Immature natural killer cell (primary cell): ENCODE measurements around the gene SUN3. TPM values are rescaled to one million over a fixed set of nuclear protein-coding genes. Genes with fewer than 3 reads are reported as not detected.

ENCODE experiments used
- DNase-seq, 3 donors: peaks; one replicate each; pipeline ENCODE4 v3.0.0; 2022; ENCODE audit warnings: mixed read lengths in 1 of 3
- H3K27ac Mint-ChIP-seq, 6 donors: one replicate each; pipeline ENCODE4 v1.8.0; 2020; ENCODE audit warnings: mixed read lengths in 6 of 6, mild to moderate bottlenecking in 5 of 6, inconsistent platforms in 4 of 6, moderate library complexity in 3 of 6
- H3K27me3 Mint-ChIP-seq, 3 donors: one replicate each; pipeline ENCODE4 v1.8.0; 2020 to 2021; ENCODE audit warnings: low read depth in 3 of 3, mild to moderate bottlenecking in 3 of 3, mixed read lengths in 3 of 3, moderate library complexity in 3 of 3, inconsistent platforms in 1 of 3
- H3K36me3 Mint-ChIP-seq, 3 donors: one replicate each; pipeline ENCODE4 v1.8.0; 2020; ENCODE audit warnings: mixed read lengths in 3 of 3, inconsistent platforms in 2 of 3, mild to moderate bottlenecking in 2 of 3
- H3K4me1 Mint-ChIP-seq, 2 donors: one replicate each; pipeline ENCODE4 v1.8.0; 2020; ENCODE audit warnings: inconsistent platforms in 2 of 2, mild to moderate bottlenecking in 2 of 2, mixed read lengths in 2 of 2, moderate library complexity in 1 of 2
- H3K4me3 Mint-ChIP-seq, 5 donors: one replicate each; pipeline ENCODE4 v1.8.0; 2020; ENCODE audit warnings: mild to moderate bottlenecking in 5 of 5, mixed read lengths in 5 of 5, inconsistent platforms in 3 of 5, moderate library complexity in 3 of 5
- H3K9me3 Mint-ChIP-seq, 6 donors: one replicate each; pipeline ENCODE4 v1.8.0; 2020; ENCODE audit warnings: mild to moderate bottlenecking in 6 of 6, mixed read lengths in 6 of 6, inconsistent platforms in 4 of 6, moderate library complexity in 3 of 6
- polyA plus RNA-seq, 3 donors: library from polyadenylated mRNA; unstranded; fragments of 300-500 nt; fragmentation: Illumina TruSeq; gene quantifications; one replicate each; pipeline ENCODE4 v1.2.3, GENCODE V29; 2021

Gene SUN3
- polyA plus RNA-seq, 3 donors from 2014 or later = not detected

DNA sequence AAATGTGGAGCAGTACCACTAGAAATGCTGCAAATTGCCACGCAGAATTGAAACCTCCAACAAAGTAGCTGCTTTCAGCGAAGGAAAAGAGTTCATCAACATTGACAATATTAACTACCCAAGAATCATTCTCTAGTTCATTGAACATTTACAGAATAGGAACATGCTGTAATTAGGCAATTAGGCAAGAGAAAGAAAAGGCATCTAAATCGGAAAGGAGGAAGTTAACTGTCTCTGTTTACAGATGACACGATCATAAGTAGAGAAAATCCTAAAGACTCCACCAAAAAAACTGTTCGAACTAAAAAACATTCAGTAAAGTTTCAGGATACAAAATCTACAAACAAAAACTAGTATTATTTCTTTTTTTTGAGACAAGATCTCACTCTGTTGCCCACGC, 71.8 kb downstream of the SUN3 start:
- Mint-ChIP-seq H3K4me1 (no peaks in the 10 kb centered on the region), H3K27ac (no peak overlapping the region), H3K4me3 (no peak overlapping the region), H3K27me3 (no peaks in the 10 kb centered on the region), H3K36me3 (peaks cover 31 to 35% (median 34%) of the 10 kb centered on the region in 3 donors), H3K9me3 (no peaks in the 10 kb centered on the region)
- no peak for DNase-seq

DNA sequence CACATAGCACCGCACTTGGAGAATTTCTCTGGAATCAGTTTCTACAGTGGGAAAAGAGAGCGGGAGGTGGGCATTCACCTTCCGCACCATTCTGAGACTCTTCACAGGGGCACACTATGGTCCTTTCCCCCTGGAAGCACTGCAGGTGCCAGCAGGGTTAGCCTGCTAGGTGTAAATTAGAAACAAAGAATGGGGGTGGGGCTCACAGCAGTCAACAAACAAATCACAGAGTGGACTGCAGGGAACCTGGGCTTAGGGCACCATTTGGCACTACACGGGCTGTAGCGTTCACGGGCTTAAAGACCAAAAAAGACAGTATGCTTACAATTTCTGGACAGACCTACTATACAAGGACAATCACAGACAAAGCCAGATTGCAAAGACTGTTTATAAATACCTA, 72.7 kb downstream of the SUN3 start:
- Mint-ChIP-seq H3K27me3 (no peaks in the 10 kb centered on the region), H3K4me1 (no peaks in the 10 kb centered on the region), H3K4me3 (no peak overlapping the region), H3K27ac (no peak overlapping the region), H3K36me3 (peaks cover 25 to 28% (median 27%) of the 10 kb centered on the region in 3 donors), H3K9me3 (no peaks in the 10 kb centered on the region)
- DNase-seq = no peak

DNA sequence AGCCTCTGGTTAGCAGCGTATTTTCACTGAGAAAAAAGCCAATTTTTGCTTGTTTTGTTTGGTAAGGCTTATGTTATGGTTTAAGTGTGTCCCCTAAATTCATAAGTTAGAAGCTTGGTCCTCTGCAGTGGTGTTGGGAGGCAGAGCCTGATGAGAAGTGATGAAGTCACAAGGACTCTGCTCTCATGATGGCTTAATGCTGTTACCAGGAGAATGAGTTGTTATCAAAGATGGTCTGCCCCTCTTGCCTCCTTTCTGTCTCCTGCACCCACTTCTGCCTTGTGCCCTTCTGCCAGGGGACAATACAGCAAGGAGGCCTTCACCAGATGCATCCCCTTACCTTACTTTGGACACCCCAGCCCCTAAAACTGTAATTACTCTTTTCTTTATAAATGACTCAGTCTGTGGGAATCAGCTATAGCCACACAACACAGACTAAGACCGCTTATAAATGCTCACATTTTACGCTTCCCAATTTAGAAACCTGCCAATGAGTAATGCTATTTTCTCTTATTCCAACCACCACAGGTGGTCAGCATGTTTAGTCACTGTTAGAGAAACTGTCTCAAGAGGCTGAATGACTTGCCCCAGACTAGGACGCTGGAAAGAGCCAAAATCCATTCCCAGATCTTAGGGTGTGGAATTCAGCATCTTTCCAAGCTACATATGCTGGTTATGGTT, 74.5 kb downstream of the SUN3 start:
- Mint-ChIP-seq H3K9me3 (no peaks in the 10 kb centered on the region), H3K4me3 (no peak overlapping the region), H3K27me3 (peaks cover 0 to 1% (median 0%) of the 10 kb centered on the region in 3 donors), H3K27ac (peak overlapping the region in 2 of 6 donors; percentile 41 to 68), H3K36me3 (peaks cover 18 to 21% (median 20%) of the 10 kb centered on the region in 3 donors), H3K4me1 (no peaks in the 10 kb centered on the region)
- DNase-seq = no peak

DNA sequence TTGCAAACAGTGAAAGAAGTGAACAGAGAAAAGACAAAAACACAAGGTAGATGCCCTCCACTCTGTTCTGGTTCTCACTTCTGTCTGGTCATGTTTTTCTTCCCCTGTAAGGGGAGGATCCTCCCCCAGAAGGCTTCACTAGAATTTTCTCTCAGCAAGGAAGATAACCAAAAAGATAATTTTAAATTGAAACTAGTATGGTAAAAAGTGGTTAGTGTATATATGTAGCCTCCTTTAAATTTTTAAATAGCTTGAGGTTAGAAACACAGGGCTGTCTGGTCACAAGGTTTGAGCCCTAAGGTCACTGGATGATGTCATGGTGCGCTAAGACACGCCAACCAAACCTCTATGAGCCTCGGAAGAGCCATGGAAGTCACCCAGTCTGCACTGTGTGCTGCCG, 75.1 kb downstream of the SUN3 start:
- Mint-ChIP-seq H3K27me3 (peaks cover 0 to 1% (median 0%) of the 10 kb centered on the region in 3 donors), H3K27ac (peak overlapping the region in 2 of 6 donors; percentile 13 to 49), H3K9me3 (no peaks in the 10 kb centered on the region), H3K4me3 (no peak overlapping the region), H3K36me3 (peaks cover 18 to 21% (median 20%) of the 10 kb centered on the region in 3 donors), H3K4me1 (no peaks in the 10 kb centered on the region)
- no peak for DNase-seq

DNA sequence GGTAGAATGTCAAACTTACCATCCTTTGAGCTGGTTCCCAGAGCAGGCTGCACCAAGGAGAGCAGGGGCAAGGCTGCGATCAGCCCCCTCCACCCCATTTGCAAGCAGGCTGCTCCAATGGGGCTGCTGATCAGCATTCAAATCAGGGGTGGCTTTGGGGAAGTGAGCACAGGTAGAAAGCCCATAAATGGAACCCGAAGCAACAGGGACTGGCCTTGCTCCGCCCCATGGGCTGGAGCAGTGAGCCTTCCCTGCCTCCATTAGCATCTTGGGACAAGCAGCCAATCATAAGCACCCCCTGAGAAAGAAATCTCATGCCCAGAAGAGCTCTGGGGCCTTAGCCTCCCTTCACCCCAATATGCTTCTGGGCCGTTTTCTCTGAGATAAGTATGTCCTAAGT, 76.7 kb downstream of the SUN3 start:
- no peaks in the 10 kb centered on the region for H3K9me3 Mint-ChIP-seq

DNA sequence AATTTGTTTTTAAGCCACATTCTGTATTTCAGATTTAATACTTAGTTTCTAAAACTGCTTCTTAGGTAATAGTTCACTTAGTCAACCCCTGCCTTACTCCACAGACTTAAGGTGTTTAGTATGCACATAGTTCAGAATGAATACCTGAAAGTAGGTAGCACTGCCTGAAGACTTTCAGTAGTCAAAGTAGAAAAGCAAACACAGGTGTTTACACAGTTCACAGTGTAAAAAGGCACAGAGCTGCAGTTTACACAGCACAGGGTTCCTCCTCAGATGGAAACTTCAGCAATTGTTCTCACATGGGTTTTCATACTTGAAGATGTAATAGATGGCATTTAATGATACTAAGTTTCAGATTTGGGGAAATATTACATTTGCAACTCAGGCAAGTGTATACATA, 77.5 kb downstream of the SUN3 start:
- Mint-ChIP-seq H3K4me3 (no peak overlapping the region), H3K36me3 (peaks cover 9 to 10% (median 10%) of the 10 kb centered on the region in 3 donors), H3K27ac (peak overlapping the region in 1 of 6 donors; percentile 3), H3K9me3 (no peaks in the 10 kb centered on the region), H3K4me1 (no peaks in the 10 kb centered on the region), H3K27me3 (peaks cover 0 to 4% (median 2%) of the 10 kb centered on the region in 3 donors)
- no peak for DNase-seq

More for the DNA sequence above, 76.7 kb downstream of the SUN3 start:
- Mint-ChIP-seq H3K4me3 (no peak overlapping the region), H3K27ac (no peak overlapping the region), H3K36me3 (peaks cover 10 to 15% (median 13%) of the 10 kb centered on the region in 3 donors), H3K4me1 (no peaks in the 10 kb centered on the region), H3K27me3 (peaks cover 0 to 3% (median 2%) of the 10 kb centered on the region in 3 donors)
- no peak for DNase-seq

DNA sequence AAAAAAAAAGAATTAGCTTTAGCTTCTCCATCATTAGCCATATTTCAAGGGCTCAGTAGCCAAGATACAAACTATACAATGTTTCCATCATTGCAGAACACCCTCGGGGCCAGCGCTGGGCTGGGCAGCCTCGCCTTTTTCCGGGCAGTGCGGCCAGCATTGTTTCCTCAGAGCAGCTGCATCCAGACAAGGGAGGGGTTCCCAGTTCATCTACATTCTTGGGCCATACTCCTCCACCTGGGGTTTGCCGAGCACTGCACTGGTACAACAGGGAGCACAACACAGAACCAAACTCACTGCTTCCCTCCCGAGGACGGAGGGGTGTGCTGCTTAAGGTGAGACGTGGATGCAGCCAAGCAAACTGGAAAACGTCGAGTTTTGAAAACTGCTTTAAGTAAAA, 78.2 kb downstream of the SUN3 start:
- Mint-ChIP-seq H3K4me3 (no peak overlapping the region), H3K4me1 (no peaks in the 10 kb centered on the region), H3K27ac (no peak overlapping the region), H3K27me3 (peaks cover 0 to 6% (median 2%) of the 10 kb centered on the region in 3 donors), H3K36me3 (peaks cover 7 to 10% (median 8%) of the 10 kb centered on the region in 3 donors), H3K9me3 (no peaks in the 10 kb centered on the region)
- DNase-seq = no peak

DNA sequence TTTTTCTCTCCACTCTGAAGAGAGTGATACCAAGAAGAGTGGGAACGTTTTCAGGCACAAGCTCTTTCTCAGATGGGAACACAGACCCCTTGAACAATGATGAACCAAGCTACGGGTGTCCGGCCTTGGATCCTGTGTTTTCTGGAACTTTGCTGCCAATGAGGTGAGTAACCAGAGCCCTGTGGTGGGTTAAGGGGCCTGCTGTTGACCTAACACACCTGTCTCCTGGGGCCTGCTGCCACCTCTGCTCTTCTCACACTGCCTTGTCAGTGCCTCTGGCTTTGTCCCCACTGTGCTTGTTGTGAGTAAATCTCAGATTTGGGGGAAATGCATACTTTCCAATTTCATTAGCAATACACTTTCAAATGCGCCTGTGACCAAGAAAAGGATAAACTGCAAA, 79.2 kb downstream of the SUN3 start:
- H3K4me1 Mint-ChIP-seq = no peaks in the 10 kb centered on the region
- H3K4me3 Mint-ChIP-seq = no peak overlapping the region
- DNase-seq = no peak
- peaks cover 0 to 6% (median 2%) of the 10 kb centered on the region in 3 donors for H3K27me3 Mint-ChIP-seq
- no peaks in the 10 kb centered on the region for H3K9me3 Mint-ChIP-seq
- H3K27ac Mint-ChIP-seq = no peak overlapping the region
- H3K36me3 Mint-ChIP-seq = peaks cover 5 to 8% (median 5%) of the 10 kb centered on the region in 3 donors

DNA sequence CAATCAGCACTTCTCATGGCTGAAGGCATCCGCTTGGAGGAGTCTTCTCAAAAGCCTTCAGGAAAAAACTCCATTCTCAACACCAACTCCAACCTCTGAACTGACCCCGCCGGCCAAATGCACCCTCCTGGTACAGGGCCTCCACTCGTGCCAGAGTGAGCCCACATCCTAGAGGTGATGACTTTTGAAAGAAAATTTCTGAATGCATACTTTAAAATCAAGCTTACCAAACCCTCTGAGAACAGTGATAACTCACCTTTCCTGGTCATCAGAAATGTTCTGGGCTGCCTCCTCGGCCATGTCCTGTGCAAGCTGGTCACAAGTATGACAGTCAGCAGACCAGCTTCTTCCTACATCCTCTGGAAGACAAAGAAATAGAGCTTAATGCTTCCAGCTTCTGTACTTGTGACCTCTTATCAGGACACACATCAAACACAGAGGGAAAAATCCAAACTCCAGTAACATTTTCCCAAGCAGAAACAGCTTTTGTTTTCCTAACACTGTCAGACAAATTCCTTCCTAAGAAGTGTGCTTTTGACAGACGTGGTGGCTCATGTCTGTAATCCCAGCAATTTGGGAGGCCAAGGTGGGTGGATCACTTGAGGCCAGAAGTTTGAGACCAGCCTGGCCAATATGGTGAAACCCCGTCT, 80.6 kb downstream of the SUN3 start, which contains the start of gene PKD1L1:
Gene PKD1L1 (minus strand): TSS at position 326 of the 650 bp plus-strand sequence. CDS start 26 bp downstream, at position 300.
- Mint-ChIP-seq H3K4me1 (no peaks in the 10 kb centered on the region), H3K27me3 (peaks cover 2 to 6% (median 4%) of the 10 kb centered on the region in 3 donors), H3K27ac (no peak within 1 kb of the TSS), H3K9me3 (no peaks in the 10 kb centered on the region), H3K36me3 (no peaks in the 10 kb centered on the region), H3K4me3 (no peak within 1 kb of the TSS)
- no peak for DNase-seq

DNA sequence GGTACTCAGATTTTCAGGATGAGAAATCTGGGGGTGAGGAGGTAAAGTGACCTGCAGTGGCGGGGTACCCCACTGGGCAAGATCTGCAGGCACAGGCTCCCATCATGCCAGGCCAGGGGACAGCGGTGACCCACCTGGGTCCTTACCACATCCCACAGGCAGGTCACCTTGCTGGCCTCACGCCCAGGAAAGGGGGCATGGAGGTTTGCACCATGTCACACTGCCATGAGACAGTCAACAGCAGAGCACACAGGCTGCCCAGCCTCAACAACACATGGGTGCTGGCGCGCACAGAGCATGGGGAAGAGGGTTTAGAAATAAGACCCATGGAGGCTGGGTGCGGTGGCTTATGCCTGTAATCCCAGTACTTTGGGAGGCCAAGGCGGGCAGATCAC, 81.6 kb downstream of the SUN3 start:
- Mint-ChIP-seq H3K4me3 (no peak overlapping the region), H3K4me1 (no peaks in the 10 kb centered on the region), H3K9me3 (no peaks in the 10 kb centered on the region), H3K27ac (no peak overlapping the region), H3K36me3 (no peaks in the 10 kb centered on the region), H3K27me3 (peaks cover 2 to 6% (median 4%) of the 10 kb centered on the region in 3 donors)
- no peak for DNase-seq

DNA sequence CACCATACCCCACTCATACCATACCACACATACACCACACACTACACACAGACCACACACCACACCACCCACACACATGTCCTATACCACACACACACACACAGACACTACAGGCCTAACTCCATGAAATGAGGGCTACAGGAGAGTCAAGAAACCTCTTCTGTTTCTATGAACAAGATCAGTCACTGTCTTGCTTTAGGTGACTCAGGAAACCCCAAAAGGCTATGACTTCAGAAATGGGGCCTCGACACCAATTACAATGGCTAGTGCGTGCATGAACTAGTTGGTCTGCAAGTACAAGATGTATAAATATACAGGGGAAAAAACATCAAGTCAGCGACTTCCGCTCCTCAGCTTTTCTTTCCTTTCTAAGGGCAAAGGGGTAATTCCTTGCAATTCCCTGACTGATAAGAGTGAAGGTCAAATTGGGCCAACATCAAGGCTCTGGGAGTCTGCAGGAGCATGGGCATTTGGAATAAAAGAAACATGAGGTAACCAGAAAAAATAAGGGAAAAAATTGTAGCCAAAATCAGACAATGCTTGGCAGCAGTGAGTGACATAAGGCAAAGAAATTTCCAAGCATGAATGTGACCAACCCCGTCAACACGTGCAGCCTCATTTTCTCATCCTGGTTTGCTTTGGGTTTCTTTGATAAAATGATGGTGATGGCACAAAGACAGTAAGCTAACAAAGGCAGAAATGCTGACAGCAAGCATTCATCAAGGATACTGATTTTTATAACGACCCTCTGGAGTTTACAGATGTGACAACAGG, 82.1 kb downstream of the SUN3 start:
- no peaks in the 10 kb centered on the region for H3K9me3 Mint-ChIP-seq
- no peaks in the 10 kb centered on the region for H3K36me3 Mint-ChIP-seq
- H3K27ac Mint-ChIP-seq = no peak overlapping the region
- peaks cover 2 to 6% (median 4%) of the 10 kb centered on the region in 3 donors for H3K27me3 Mint-ChIP-seq
- DNase-seq = no peak
- no peak overlapping the region for H3K4me3 Mint-ChIP-seq
- H3K4me1 Mint-ChIP-seq = no peaks in the 10 kb centered on the region

DNA sequence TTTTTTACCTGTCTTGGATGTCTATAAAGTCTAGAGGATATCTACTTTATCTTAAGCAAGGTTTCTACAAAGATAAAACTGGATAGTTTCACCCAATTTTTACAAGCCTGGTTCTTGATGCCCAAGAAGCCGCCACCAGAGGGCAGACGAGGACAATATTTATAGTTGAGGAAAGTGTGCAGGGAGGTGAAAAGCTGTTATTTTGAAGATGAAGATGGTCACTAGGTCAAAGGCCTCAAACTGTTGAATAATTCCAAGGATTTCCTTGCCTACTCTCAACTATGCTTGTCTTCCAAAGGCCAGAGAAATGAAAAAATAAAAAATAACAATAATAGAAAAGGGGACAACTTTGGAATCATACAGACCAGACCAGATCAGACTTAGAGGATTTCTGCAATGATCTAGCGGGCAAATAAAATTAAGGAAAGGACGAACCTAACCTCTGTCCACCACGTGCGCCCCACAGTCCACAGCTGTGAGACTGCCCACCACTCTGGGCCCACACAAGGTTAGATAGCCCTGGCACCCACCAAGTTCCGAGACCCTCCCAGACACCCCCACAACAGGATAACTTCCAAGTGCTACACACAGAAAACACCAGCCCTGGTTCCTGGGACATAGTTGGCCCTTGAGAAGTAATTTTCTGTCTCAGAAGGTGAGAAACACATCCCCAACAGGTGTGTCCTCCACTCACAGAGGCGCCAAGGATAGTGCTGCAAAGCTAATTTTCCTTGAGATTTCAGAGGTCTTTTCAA, 83.5 kb downstream of the SUN3 start:
- Mint-ChIP-seq H3K4me1 (no peaks in the 10 kb centered on the region), H3K36me3 (no peaks in the 10 kb centered on the region), H3K27ac (no peak overlapping the region), H3K9me3 (no peaks in the 10 kb centered on the region), H3K27me3 (peaks cover 2 to 6% (median 4%) of the 10 kb centered on the region in 3 donors), H3K4me3 (no peak overlapping the region)
- peak; percentile 43 to 61 (median 50) for DNase-seq

DNA sequence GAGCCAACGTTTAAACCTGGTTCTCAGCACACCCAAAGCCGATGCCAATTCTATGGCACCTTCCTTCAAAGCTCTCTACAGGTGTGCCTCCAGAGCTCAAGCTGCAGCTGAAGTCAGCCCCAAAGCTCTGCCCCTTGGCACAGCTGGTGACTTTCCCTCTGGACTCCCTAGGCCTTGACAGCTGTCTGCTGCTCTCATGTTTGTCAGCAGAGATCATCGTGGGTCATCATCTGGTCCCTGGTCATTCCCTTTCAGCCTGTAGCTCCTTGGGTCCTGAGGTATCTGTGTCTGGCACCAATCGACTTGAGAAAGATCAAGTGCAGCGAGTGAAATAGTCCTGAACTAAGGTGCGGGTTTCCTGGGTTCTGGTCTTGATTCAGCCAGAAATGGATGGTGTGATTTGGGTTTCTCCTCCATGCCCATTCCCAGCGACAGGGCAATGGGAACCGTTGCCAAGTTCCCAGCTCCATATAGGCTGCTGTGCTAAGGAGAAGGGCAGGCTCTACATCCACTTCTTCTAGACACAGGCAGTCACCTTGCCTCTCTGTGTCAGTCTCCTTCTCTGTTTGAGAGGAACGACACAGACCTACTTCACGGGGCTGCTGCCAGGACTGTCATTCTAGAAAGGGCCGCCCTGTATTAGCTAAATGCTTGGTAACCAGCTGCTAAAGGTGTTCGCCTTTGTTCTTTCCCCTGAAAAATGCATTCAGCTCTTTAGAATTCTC, 84.2 kb downstream of the SUN3 start:
- Mint-ChIP-seq H3K27ac (no peak overlapping the region), H3K9me3 (no peaks in the 10 kb centered on the region), H3K4me1 (no peaks in the 10 kb centered on the region), H3K36me3 (no peaks in the 10 kb centered on the region), H3K4me3 (no peak overlapping the region), H3K27me3 (peaks cover 2 to 4% (median 4%) of the 10 kb centered on the region in 3 donors)
- no peak for DNase-seq
